Adrenal gland (tissue), 5 donors: Measurements from ENCODE around the gene SCARF1.

Experiments used
- CTCF ChIP-seq, 6 experiments: fragments of 450-650 bp in 4 of 6; fragments of 200-600 bp in 2 of 6; sonication (generic) in 1 of 6; IDR thresholded peaks; 1 replicate in 5 of 6; 2 replicates in 1 of 6; pipeline versions ENCODE4 v1.5.1 to v1.8.0; 2016 to 2021; ENCODE audit warnings: antibody characterized with exemption in 6 of 6, mild to moderate bottlenecking in 2 of 6, moderate library complexity in 1 of 6
- POLR2A ChIP-seq, 2 donors: fragments of 450-650 bp; IDR thresholded peaks; one replicate each; pipeline ENCODE4 v1.6.1; 2017; ENCODE audit warnings: antibody characterized with exemption in 2 of 2, mild to moderate bottlenecking in 2 of 2, moderate library complexity in 1 of 2
- donor health status: DM: no; HTN: no; CAD: no.

DNA sequence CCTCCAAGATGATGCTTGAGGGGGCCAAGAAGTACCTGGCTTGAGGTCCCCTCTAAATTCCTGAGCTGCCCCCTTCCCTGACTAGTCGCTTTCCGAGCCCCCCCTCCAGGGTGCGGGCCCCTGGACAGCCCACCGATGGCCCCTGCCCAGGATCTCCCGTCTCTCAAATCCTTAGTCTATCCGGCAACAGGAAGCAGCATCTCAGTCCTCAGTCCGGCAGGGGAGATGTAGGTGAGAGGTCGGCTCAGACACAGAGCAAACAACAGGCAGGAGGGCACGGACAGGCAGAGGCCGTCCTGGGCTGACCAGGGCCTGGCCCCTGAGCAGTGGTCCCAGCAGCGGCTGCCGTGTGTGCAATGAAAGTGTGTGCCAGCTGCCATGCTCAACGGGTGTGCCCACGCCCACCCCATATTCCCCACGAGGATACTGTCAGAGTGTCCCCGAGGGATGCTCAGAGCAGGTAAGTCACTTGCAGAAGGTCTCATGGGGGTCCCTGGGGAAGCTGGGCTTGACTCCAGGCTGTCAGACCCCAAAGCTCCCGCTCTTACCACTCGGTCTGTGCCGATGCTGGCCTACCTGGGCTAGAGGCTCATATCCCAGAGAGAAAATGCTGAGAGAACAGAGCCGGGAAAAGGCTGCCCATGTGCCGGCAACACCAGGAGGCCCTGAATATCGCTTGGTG, 24.1 kb downstream of the SCARF1 start:
- TF ChIP-seq POLR2A (IDR thresholded peaks at IDR 0.05) (no peak), CTCF (IDR thresholded peaks at IDR 0.05) (no peak)
